Hepatocyte (in vitro differentiated cells): ENCODE measurements around the gene ZCCHC7. TPM values are rescaled to one million over a fixed set of nuclear protein-coding genes. Genes with fewer than 3 reads are reported as not detected.

Experiments used
- DNase-seq: peaks from one replicate; pipeline ENCODE4 v3.0.0-alpha.2; 2016; ENCODE audit warnings: low spot score
- H2AFZ ChIP-seq: fragments of 200-600 bp; sonication (generic); 2 replicates; pipeline ENCODE4 v1.6.0; 2016; ENCODE audit warnings: antibody characterized with exemption, mild to moderate bottlenecking
- H3K27ac ChIP-seq: fragments of 200-600 bp; sonication (generic); 2 replicates; pipeline ENCODE4 v1.5.1; 2016; ENCODE audit warnings: mild to moderate bottlenecking
- H3K27me3 ChIP-seq: fragments of 200-600 bp; sonication (generic); 2 replicates; pipeline ENCODE4 v1.6.1; 2016
- H3K36me3 ChIP-seq: fragments of 200-600 bp; sonication (generic); replicated peaks from 2 replicates; pipeline ENCODE4 v1.5.1; 2016; ENCODE audit warnings: low read depth; ENCODE audit not compliant: insufficient read depth
- H3K4me1 ChIP-seq: fragments of 200-600 bp; sonication (generic); 2 replicates; pipeline ENCODE4 v1.5.1; 2016; ENCODE audit warnings: mild to moderate bottlenecking, moderate library complexity; ENCODE audit not compliant: insufficient read depth
- H3K4me2 ChIP-seq: fragments of 200-600 bp; sonication (generic); 2 replicates; pipeline ENCODE4 v1.6.0; 2016
- H3K4me3 ChIP-seq: fragments of 200-600 bp; sonication (generic); 2 replicates; pipeline ENCODE4 v1.5.1; 2016; ENCODE audit warnings: mild to moderate bottlenecking
- H3K79me2 ChIP-seq: fragments of 200-600 bp; sonication (generic); 2 replicates; pipeline ENCODE4 v1.6.0; 2017; ENCODE audit warnings: mild to moderate bottlenecking
- H3K9me2 ChIP-seq: fragments of 200-600 bp; sonication (generic); replicated peaks from 2 replicates; pipeline ENCODE4 v1.6.0; 2017; ENCODE audit warnings: mild to moderate bottlenecking; ENCODE audit not compliant: insufficient read depth
- H3K9me3 ChIP-seq: fragments of 200-600 bp; sonication (generic); 2 replicates; pipeline ENCODE4 v1.5.1; 2016; ENCODE audit warnings: low read depth, mild to moderate bottlenecking
- H4K20me1 ChIP-seq: fragments of 200-600 bp; sonication (generic); 2 replicates; pipeline ENCODE4 v1.6.0; 2016; ENCODE audit warnings: mild to moderate bottlenecking; ENCODE audit not compliant: insufficient read depth, poor library complexity, severe bottlenecking
- CTCF ChIP-seq: fragments of 200-600 bp; sonication (generic); IDR thresholded peaks from 2 replicates; pipeline ENCODE4 v1.5.1; 2016; ENCODE audit warnings: antibody characterized with exemption, mild to moderate bottlenecking; ENCODE audit not compliant: poor library complexity
- EZH2 ChIP-seq: fragments of 200-600 bp; sonication (generic); IDR thresholded peaks from 2 replicates; pipeline ENCODE4 v1.6.1; 2016; ENCODE audit warnings: antibody characterized with exemption, mild to moderate bottlenecking, borderline replicate concordance
- EZH2phosphoT487 ChIP-seq: fragments of 200-600 bp; sonication (generic); IDR thresholded peaks from one replicate; pipeline ENCODE4 v1.6.1; 2018; ENCODE audit warnings: antibody characterized with exemption, mild to moderate bottlenecking, low read depth, moderate library complexity; ENCODE audit not compliant: unreplicated experiment, severe bottlenecking
- WGBS: methylation state at CpG from one replicate; pipeline ENCODE4 v1.1.6; 2016; ENCODE audit warnings: low lambda C conversion rate; ENCODE audit errors: missing lambda C conversion rate; 5-methylcytosine and 5-hydroxymethylcytosine counted together
- polyA plus RNA-seq: library from polyadenylated mRNA; unstranded; fragments of >200 nt; fragmentation: Nextera tagmentation; extraction: Ambion mirVana; gene quantifications from 2 replicates; pipeline ENCODE4 v1.2.1, GENCODE V29; 2016
- total RNA-seq: library from RNA; depleted of rRNA; stranded (reverse); fragments of >200 nt; gene quantifications from 2 replicates; pipeline ENCODE4 v1.2.3, GENCODE V29; 2014

ZCCHC7 gene
- total and polyA plus RNA-seq, 2 experiments from 2014 or later = 12.3 to 14.6 TPM

- no peaks in the 10 kb centered on the region for H3K4me1 ChIP-seq
- 93% methylated on average over 1 of the region's 1 CpG for WGBS
- H3K27me3 ChIP-seq = no peaks in the 10 kb centered on the region
- H3K36me3 ChIP-seq = no peaks in the 10 kb centered on the region
- no peak for DNase-seq
- no peak overlapping the region for H3K4me3 ChIP-seq
- no peak overlapping the region for H2AFZ ChIP-seq
- no peaks in the 10 kb centered on the region for H3K9me2 ChIP-seq
- no peaks in the 10 kb centered on the region for H4K20me1 ChIP-seq
- H3K79me2 ChIP-seq = peaks cover 30% of the 10 kb centered on the region
- no peak overlapping the region for H3K4me2 ChIP-seq
- H3K9me3 ChIP-seq = no peaks in the 10 kb centered on the region
- no peak overlapping the region for H3K27ac ChIP-seq
- TF ChIP-seq CTCF = no peak
- TF ChIP-seq EZH2phosphoT487 = no peak
- no peak for TF ChIP-seq EZH2
Observed at GRCh38 chr9:37134166-37134565, 13.8 kb downstream of the ZCCHC7 start.

GRCh38 chr9:37141015-37141414 lies 20.6 kb downstream of the ZCCHC7 start:
- H4K20me1 ChIP-seq = no peaks in the 10 kb centered on the region
- H3K4me1 ChIP-seq = no peaks in the 10 kb centered on the region
- no peaks in the 10 kb centered on the region for H3K27me3 ChIP-seq
- DNase-seq = no peak
- H3K9me3 ChIP-seq = no peaks in the 10 kb centered on the region
- no peak overlapping the region for H3K27ac ChIP-seq
- no peak overlapping the region for H3K4me3 ChIP-seq
- H3K9me2 ChIP-seq = no peaks in the 10 kb centered on the region
- H3K4me2 ChIP-seq = no peak overlapping the region
- H2AFZ ChIP-seq = no peak overlapping the region
- TF ChIP-seq CTCF (no peak), EZH2phosphoT487 (no peak), EZH2 (no peak)
- WGBS = 98% methylated on average over 2 of the region's 2 CpGs
- H3K79me2 ChIP-seq = peaks cover 22% of the 10 kb centered on the region
- no peaks in the 10 kb centered on the region for H3K36me3 ChIP-seq

- WGBS = 50% methylated on average over 2 of the region's 2 CpGs
- Histone ChIP-seq H3K4me2 (no peak overlapping the region), H3K9me2 (no peaks in the 10 kb centered on the region), H3K79me2 (peaks cover 11% of the 10 kb centered on the region), H4K20me1 (no peaks in the 10 kb centered on the region), H2AFZ (no peak overlapping the region), H3K27ac (no peak overlapping the region), H3K4me3 (no peak overlapping the region), H3K9me3 (no peaks in the 10 kb centered on the region), H3K36me3 (no peaks in the 10 kb centered on the region), H3K4me1 (no peaks in the 10 kb centered on the region), H3K27me3 (no peaks in the 10 kb centered on the region)
- TF ChIP-seq EZH2phosphoT487 = no peak
- no peak for TF ChIP-seq EZH2
- no peak for TF ChIP-seq CTCF
- no peak for DNase-seq
Observed at GRCh38 chr9:37144762-37145161, 24.4 kb downstream of the ZCCHC7 start.

- TF ChIP-seq EZH2 (no peak), CTCF (no peak), EZH2phosphoT487 (no peak)
- Histone ChIP-seq H3K4me2 (no peak overlapping the region), H3K27ac (no peak overlapping the region), H4K20me1 (no peaks in the 10 kb centered on the region), H3K36me3 (no peaks in the 10 kb centered on the region), H2AFZ (no peak overlapping the region), H3K4me3 (no peak overlapping the region), H3K27me3 (no peaks in the 10 kb centered on the region), H3K9me2 (no peaks in the 10 kb centered on the region), H3K79me2 (peaks cover 3% of the 10 kb centered on the region), H3K9me3 (no peaks in the 10 kb centered on the region), H3K4me1 (no peaks in the 10 kb centered on the region)
- DNase-seq = no peak
- WGBS = 58% methylated on average over 2 of the region's 2 CpGs
Observed at GRCh38 chr9:37146410-37146809, 26.0 kb downstream of the ZCCHC7 start.
